GM19372 (cell line): Measurements from ENCODE around the gene SDK1.

ENCODE experiments used
- ATAC-seq: cut with Tn5 transposase; IDR thresholded peaks from one replicate; pipeline ENCODE4 v1.9.1; 2021; ENCODE audit warnings: mild to moderate bottlenecking, low read depth, moderate library complexity; ENCODE audit not compliant: unreplicated experiment

SDK1 gene

GRCh38 chr7:4174884-4175283 lies 873.8 kb downstream of the SDK1 start:
- ATAC-seq = no peak

DNA sequence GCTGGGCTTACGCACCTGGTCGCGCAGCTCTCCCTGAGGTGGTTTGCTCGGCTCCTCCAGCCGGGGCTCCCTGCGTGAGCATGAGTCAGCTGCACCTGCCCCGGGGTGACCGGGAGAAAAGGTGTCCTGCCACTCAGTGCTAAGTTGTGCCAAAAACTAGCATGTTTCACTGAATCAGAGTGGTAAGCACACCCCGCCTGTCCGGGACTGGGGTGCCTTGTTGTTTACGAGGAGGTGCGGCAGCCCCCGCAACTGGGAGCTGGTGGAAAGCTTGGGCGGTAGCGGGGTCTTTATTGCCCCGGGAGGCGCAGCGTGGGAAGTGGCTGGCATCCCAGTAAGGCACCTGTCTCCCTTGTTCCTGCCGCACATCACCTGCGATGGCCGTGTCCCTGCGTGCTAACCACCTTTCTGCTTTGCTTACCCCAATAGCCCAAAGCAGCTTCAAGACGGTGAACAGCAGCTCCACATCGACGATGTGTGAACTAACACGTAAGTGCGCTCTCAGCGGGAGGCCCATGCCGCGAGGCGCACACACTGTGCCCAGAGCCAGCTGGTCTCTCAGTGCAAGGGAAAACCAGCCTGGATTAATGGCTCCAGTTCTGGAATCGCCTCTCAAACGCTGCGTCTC lies 874.4 kb downstream of the SDK1 start:
- no peak for ATAC-seq

DNA sequence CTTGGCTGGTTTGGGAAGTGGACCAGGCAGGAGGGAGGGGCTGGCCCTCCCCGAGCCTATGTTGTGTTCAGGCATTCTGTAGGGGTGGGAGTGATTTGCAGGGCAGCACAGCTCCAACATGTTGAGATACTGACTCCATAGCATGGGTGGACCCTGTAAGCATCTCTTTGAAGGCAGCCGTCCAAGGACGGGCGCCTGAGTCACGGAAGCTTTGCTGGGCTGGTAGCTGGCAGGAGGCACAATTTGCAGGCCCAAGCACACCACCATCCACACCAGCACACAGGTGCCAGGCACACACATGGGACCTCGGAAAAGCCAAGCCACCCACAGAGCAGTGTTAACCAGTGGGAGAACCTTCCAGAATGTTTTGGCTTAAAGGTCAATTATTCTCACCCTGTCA lies 875.9 kb downstream of the SDK1 start:
- no peak for ATAC-seq

- no peak for ATAC-seq
Observed at GRCh38 chr7:4178416-4178815, 877.4 kb downstream of the SDK1 start.

DNA sequence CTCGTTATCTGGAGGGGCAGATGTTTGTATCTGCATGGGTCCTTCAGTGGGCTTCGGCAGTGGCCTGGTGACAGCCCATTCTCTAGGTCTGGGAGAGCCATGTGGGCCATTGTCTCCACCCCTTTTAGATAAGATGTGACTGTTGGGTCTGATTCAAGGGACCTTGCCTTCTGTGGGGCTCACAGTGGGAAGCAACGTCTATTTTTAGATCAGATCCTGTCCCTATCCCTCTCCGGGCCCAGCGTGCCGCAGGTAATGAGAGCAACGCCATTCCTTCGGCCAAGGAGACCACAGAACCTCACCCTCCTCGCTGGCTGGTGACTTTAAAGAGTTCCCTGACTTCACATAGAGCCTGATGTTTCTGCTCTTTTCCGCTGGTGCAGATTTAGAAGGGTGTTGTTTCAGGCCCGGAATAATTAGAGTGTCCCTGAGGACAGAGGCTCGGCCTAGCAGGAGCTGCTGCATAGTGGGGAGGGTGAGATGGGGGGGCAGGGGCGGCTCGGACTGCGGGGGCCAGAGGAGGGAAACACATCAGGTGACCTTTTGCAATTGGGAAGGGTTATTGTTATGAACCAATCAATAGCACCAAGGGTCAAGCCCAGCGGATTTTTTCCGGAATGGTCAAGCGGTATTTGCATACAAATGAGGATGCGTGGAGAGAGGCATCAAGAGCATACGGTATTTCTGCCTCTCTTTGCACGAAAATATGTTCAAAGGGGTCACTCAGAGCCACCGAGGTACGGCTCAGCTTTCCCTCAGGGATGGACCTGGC lies 878.0 kb downstream of the SDK1 start:
- no peak for ATAC-seq

DNA sequence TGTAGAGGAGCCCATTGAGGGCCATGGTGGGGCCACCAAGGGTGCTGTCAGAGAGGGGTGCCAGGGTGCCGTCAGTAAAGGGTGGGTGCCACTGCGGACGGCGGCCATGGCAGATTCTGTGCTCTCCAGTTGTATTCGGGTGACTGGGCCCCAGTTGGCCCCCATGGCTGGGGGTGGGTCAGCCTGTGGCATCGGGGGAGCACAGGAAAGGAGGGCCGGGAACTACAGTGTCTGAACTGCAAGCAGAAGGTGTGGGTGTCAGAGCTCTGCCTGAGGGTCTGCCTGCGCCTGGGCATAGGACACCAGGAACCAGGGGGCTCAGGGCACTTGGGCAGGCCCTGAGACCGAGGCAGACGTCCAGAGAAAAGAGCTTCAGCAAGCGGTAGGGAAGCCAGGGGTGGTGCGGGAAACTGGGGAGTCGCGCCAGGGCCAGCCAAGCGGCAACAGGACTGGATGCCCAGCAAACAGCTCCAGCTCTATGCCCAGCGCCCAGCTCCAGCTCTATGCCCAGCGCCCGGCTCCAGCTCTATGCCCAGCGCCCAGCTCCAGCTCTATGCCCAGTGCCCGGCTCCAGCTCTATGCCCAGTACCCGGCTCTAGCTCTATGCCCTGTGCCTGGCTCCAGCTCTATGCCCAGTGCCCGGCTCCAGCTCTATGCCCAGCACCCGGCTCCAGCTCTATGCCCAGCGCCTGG lies 878.8 kb downstream of the SDK1 start:
- ATAC-seq = no peak

DNA sequence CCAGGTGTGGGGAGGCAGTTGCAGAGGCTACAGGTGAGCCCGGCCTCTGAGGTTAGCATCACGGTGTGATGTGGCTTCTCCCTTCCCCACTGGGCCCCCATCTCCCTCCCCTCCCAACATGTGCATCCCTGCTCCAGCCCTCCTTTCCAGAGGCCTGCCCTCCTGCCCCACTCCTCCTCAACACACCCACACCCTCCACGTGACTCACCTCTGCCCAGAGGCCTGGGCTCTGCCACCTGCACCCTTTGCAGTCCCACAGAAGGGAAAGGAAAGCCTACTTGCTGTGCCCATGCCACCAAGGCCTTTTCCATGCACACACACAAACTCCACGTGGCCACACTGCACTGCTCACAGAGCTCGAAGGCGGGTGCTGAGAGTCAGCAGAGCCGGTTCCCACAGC lies 880.4 kb downstream of the SDK1 start:
- ATAC-seq = no peak

GRCh38 chr7:4182605-4183300 lies 881.7 kb downstream of the SDK1 start:
- ATAC-seq = no peak

DNA sequence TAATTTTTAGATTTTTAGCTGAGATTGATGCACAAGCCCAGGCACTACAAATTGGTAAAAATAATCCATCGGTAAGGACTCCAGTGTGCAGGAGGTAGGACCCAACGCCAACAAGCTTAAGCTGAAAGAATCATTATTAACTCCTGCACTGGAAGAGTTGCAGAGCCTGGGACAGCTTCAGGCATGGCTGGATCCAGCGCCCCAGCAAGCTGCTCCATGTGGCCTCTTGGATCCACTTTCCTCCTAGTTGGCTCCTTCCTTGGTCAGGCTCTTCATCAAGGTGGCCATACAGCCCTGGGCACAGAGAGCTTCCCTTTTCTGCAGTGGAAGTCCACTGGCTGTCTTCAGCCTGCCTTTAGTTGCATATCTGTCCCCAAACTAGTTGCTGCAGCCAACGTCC lies 883.6 kb downstream of the SDK1 start:
- no peak for ATAC-seq

GRCh38 chr7:4185136-4185535 lies 884.1 kb downstream of the SDK1 start:
- no peak for ATAC-seq

DNA sequence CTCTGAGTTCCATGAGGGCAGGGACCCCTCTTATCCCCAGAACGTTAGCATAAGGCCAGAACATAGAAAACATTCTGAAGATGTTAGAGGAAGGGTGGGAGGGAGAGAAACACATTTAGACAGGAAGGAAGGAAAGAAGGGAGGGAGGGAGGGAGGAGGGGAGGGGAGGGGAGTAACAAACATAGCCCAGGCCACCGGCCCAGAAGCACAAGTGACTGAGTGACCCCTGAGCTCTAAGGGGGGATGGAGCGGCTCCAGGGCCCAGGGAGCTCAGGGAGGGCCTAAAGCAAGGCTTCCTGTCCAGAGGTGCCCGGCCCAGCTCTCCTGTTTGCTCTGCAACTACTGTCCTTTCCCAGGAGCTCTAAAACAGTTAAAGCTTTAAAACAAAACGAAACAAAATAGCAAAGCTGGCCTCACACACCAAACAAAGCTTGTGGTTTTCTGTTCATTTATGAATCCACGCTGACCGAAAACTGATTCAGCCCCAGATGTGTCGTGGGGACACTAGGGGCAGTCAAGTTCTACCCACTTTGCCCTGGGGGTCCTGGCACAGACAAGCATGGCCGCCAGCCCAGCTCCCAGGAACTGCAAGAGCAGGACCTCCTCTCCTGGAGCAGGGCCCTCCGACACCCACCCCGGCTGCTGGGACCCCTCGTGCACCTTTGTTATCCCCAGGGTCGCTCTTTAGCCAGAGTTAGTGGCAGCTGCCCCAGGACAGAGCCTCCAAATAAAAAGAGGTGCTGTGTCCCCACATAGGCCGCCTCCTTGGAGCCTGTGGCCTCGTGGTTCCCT lies 884.9 kb downstream of the SDK1 start:
- no peak for ATAC-seq

GRCh38 chr7:4186513-4186780 lies 885.4 kb downstream of the SDK1 start:
- no peak for ATAC-seq

DNA sequence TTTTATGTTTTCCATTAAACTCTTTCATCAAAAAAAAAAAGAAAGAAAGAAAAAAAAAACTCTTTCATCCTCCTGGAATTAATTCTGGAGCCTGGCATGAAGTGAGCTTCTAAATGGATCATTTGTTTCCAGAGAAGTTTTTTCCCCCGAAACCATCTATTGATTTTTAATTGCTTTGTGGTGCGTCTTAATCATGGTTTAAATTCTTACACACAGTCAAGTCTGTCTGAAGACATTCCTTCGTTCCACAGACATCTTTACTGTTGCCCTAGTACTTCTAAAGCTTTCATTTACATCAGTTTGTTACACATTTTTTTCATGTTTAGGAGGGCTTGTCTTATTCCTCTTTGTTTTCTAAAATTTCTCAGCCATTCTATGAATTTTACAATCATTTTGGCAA lies 887.6 kb downstream of the SDK1 start:
- no peak for ATAC-seq

DNA sequence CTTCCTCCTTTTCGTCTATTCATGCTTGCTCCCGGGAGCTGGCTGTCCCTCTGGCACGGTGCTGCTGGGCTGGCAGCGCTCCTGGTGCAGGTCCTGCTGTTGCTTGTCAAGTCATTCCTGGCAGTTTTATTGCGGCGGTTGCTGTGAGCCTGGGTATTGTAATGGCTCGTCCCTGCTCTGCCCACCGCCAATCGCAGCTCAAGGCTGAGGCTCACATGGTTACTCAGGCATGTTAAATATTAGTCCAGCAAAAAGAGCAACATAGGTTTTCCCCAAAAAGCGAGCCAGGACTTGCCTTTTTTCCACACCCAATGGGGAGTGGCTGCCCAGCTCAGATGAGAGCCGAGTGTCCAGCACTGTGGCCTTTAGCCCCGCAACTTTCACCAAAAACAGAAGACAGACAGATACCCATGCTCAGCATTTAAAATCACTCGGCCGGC lies 888.1 kb downstream of the SDK1 start:
- no peak for ATAC-seq

GRCh38 chr7:4190010-4190981 lies 889.2 kb downstream of the SDK1 start:
- no peak for ATAC-seq

- ATAC-seq = no peak
Observed at GRCh38 chr7:4191046-4191445, 890.0 kb downstream of the SDK1 start.

DNA sequence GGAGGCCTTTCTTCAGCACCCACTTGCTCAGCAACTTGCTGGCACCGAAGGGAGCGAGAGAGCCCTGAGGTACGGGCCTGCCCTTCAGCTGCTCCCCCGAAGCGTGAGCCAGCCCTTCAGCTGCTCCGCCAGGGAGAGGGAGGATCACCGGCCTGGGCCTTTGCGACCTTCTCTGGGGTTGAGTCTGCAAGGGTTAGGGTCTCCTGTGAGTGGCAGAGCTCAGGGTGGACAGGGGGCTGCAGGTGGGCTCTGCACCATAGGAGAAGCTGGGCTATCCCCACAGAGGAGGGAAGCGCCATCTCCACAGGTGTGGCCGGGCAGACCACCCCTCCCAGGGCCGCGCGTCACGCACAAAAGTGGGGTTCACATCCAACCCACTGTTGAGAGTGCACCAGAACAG lies 890.5 kb downstream of the SDK1 start:
- ATAC-seq = no peak

DNA sequence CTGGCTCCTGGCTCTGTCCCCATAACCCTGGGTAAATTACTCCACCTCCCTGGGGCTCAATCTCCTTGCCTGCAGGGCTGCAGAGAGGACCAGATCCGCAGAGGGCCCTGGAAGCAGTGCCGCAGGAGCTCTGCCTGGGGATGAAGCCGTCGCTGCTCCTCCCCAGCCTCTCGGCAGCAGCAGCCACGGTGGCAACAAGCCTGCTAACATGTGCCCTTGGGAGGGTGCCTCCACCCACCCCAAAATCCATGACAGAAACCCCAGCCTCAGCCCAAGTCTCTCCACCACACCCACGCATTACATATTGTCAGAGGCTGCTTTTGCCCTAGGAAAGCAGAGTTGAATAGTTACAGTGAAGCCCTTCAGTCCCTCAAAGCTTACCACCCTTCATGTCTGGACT lies 894.6 kb downstream of the SDK1 start:
- no peak for ATAC-seq

DNA sequence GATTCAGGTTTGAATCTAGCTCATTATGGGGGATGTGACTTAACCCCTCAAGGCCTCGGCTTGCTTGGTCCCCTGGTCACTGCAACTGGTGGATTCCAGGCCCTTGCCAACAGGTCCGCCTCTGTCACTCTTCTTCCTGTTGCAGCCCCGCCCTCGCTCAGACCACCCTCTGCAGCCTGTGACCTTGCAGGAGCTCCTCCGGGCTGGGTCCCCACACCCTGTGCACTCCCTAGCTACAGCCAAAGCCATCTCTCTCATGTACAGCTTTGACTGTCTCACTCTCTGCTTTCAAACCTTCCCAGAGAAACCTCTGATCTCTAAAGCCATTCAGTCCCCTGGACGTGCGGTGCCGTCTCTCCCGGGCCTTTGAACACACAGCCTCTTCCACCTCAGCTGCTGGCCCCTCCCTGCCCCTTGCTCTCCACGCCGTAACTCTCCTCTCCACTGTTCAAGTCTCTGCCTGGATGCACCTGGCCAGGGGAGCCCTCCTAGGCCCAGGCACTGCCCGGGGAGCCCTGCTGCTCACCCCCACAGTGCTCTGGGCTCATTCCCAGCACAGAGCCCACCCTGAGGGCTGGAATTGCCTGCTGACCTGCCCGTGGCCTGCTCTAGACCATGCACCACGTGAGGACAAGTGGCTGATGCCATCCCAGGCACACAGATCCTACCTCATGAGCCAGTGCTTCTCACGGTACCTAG lies 895.2 kb downstream of the SDK1 start:
- ATAC-seq = no peak
